DOHH2 (cell line): ENCODE data around the gene UBXN10.

Source experiments
- H3F3A ChIP-seq: fragments of 200-600 bp; sonication (generic), shearing (Covaris generic); 2 replicates; pipeline ENCODE4 v1.6.0; 2016; ENCODE audit warnings: antibody characterized with exemption, mild to moderate bottlenecking; ENCODE audit not compliant: control insufficient read depth, insufficient read depth
- H3K27ac ChIP-seq: fragments of 200-600 bp; sonication (generic); 2 replicates; pipeline ENCODE4 v1.5.1; 2014; ENCODE audit warnings: low read depth, mild to moderate bottlenecking, low read length, moderate library complexity
- H3K27me3 ChIP-seq: fragments of 200-600 bp; sonication (generic); 2 replicates; pipeline ENCODE4 v1.6.1; 2014; ENCODE audit warnings: mild to moderate bottlenecking, low read length, mixed read lengths; ENCODE audit not compliant: control insufficient read depth
- H3K36me3 ChIP-seq: fragments of 200-600 bp; sonication (generic); 2 replicates; pipeline ENCODE4 v1.6.1; 2014; ENCODE audit warnings: mild to moderate bottlenecking, low read length, moderate library complexity, mixed read lengths; ENCODE audit not compliant: control insufficient read depth
- H3K4me1 ChIP-seq: fragments of 200-600 bp; sonication (generic); 2 replicates; pipeline ENCODE4 v1.6.1; 2014; ENCODE audit warnings: mild to moderate bottlenecking, low read length, mixed read lengths; ENCODE audit not compliant: control insufficient read depth
- H3K4me2 ChIP-seq: fragments of 200-600 bp; sonication (generic); 2 replicates; pipeline ENCODE4 v1.6.0; 2014; ENCODE audit warnings: mild to moderate bottlenecking, low read length, moderate library complexity
- H3K4me3 ChIP-seq: fragments of 200-600 bp; sonication (generic); 2 replicates; pipeline ENCODE4 v1.5.1; 2014; ENCODE audit warnings: mild to moderate bottlenecking, low read length, mixed read lengths
- H3K79me2 ChIP-seq: fragments of 200-600 bp; sonication (generic); 2 replicates; pipeline ENCODE4 v1.6.1; 2014; ENCODE audit warnings: mild to moderate bottlenecking, low read length, mixed read lengths; ENCODE audit not compliant: control insufficient read depth
- H3K9me2 ChIP-seq: fragments of 200-600 bp; sonication (generic); replicated peaks from 2 replicates; pipeline ENCODE4 v1.6.1; 2014; ENCODE audit warnings: mild to moderate bottlenecking, low read length, mixed read lengths; ENCODE audit not compliant: control insufficient read depth
- H3K9me3 ChIP-seq: fragments of 200-600 bp; sonication (generic); 2 replicates; pipeline ENCODE4 v1.6.1; 2014; ENCODE audit warnings: antibody characterized with exemption, low read length, mixed read lengths; ENCODE audit not compliant: control insufficient read depth, insufficient read depth
- H4K20me1 ChIP-seq: fragments of 200-600 bp; sonication (generic); 2 replicates; pipeline ENCODE4 v1.6.0; 2014; ENCODE audit warnings: low read depth, mild to moderate bottlenecking, antibody characterized with exemption, low read length, moderate library complexity; ENCODE audit not compliant: control insufficient read depth, insufficient read depth
- EZH2phosphoT487 ChIP-seq: fragments of 200-600 bp; sonication (generic); IDR thresholded peaks from 2 replicates; pipeline ENCODE4 v1.6.1; 2017; ENCODE audit warnings: borderline replicate concordance, mild to moderate bottlenecking, antibody characterized with exemption, low read length, moderate library complexity, mixed read lengths
- TF ChIP-seq, protein P1 (sequence below): fragments of 200-600 bp; sonication (generic); IDR thresholded peaks from one replicate; pipeline ENCODE4 v1.5.1; 2014; ENCODE audit warnings: antibody characterized with exemption, mild to moderate bottlenecking, low read depth, low read length; ENCODE audit not compliant: poor library complexity, severe bottlenecking

UBXN10 gene

GRCh38 chr1:20233394-20233793 is 47.5 kb downstream of the UBXN10 start:
- Histone ChIP-seq H3K9me3 (no peaks in the 10 kb centered on the region), H3F3A (no peaks in the 10 kb centered on the region), H4K20me1 (no peaks in the 10 kb centered on the region), H3K36me3 (no peaks in the 10 kb centered on the region), H3K27me3 (peaks cover 38% of the 10 kb centered on the region), H3K27ac (no peak overlapping the region), H3K4me2 (no peak overlapping the region), H3K9me2 (no peaks in the 10 kb centered on the region), H3K79me2 (no peaks in the 10 kb centered on the region), H3K4me1 (no peaks in the 10 kb centered on the region), H3K4me3 (no peak overlapping the region)
- no peak for TF ChIP-seq EZH2phosphoT487
- TF ChIP-seq, protein P1, sequence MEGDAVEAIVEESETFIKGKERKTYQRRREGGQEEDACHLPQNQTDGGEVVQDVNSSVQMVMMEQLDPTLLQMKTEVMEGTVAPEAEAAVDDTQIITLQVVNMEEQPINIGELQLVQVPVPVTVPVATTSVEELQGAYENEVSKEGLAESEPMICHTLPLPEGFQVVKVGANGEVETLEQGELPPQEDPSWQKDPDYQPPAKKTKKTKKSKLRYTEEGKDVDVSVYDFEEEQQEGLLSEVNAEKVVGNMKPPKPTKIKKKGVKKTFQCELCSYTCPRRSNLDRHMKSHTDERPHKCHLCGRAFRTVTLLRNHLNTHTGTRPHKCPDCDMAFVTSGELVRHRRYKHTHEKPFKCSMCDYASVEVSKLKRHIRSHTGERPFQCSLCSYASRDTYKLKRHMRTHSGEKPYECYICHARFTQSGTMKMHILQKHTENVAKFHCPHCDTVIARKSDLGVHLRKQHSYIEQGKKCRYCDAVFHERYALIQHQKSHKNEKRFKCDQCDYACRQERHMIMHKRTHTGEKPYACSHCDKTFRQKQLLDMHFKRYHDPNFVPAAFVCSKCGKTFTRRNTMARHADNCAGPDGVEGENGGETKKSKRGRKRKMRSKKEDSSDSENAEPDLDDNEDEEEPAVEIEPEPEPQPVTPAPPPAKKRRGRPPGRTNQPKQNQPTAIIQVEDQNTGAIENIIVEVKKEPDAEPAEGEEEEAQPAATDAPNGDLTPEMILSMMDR = peak; percentile 65

DNA sequence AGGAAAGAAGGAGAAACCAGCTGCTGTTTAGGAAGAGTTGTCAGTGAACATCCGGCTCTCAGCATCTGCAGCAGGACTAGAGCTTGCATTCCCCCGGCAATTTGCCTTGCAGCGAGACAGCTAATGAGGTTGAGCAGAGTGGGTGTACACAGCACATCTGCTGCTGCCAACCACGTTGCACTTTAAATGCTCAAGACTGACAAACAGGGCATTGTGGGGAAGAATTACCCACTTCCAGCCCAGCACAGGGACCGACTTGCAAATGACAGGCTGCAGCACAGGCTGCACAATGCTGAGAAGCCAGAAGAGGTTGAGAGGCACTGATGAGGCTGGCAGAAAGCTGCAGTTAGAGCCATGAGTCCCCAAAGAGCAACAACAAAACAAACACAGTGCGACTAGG is 48.0 kb downstream of the UBXN10 start:
- Histone ChIP-seq H4K20me1 (no peaks in the 10 kb centered on the region), H3K4me1 (no peaks in the 10 kb centered on the region), H3K9me3 (no peaks in the 10 kb centered on the region), H3K79me2 (no peaks in the 10 kb centered on the region), H3K4me3 (no peak overlapping the region), H3K36me3 (no peaks in the 10 kb centered on the region), H3K9me2 (no peaks in the 10 kb centered on the region), H3F3A (no peaks in the 10 kb centered on the region), H3K27ac (no peak overlapping the region), H3K27me3 (peaks cover 37% of the 10 kb centered on the region), H3K4me2 (no peak overlapping the region)
- no peak for TF ChIP-seq EZH2phosphoT487
- TF ChIP-seq, protein P1 = no peak

DNA sequence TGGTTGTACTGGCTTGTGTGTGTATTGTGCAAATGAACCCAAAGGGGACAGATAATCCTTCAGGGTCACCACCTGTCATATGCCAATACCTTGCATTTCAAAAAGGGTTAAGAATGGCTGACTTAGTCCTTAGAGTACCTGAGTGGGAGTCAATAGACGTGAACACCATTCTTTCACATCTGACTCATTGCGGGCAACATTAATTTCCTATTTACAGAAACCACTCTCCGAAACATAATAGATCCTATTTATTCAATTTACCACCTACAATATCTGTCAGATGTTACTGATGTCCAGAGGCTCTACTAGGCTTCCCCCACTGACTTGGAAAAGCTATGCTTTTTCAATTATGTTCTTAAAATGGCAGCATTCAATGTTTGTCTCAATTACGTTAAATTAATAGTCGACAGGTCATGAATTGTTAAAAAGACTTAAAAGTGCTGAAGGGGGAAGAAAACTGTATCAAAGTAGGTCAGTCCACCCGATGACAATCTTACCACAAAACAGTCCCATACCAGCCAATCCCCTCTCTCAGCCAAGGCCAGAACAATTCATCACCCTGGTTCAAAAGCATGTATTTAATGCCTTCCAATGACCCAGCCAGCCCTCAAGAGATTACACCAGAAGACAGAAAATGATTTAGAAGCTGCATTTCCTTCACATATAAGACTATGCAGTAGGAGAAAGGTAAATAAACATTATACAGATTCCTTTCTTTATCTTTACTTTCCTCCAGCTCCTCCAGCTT is 49.1 kb downstream of the UBXN10 start:
- Histone ChIP-seq H3K4me1 (no peaks in the 10 kb centered on the region), H3F3A (no peaks in the 10 kb centered on the region), H3K27ac (no peak overlapping the region), H3K27me3 (peaks cover 36% of the 10 kb centered on the region), H3K79me2 (no peaks in the 10 kb centered on the region), H3K4me2 (no peak overlapping the region), H4K20me1 (no peaks in the 10 kb centered on the region), H3K9me2 (no peaks in the 10 kb centered on the region), H3K36me3 (no peaks in the 10 kb centered on the region), H3K4me3 (no peak overlapping the region), H3K9me3 (no peaks in the 10 kb centered on the region)
- TF ChIP-seq, protein P1 = no peak
